Fibroblast of lung (primary cell): ENCODE results near the gene SIPA1L3.

Experiments
- EZH2 ChIP-seq: IDR thresholded peaks from 2 replicates; pipeline ENCODE4 v1.5.1; 2012; ENCODE audit warnings: low read length, control low read depth, mild to moderate bottlenecking; ENCODE audit errors: missing control alignments
- TF ChIP-seq, protein P1 (sequence below), 2 donors: IDR thresholded peaks in 1 of 2; conservative IDR thresholded peaks in 1 of 2; 1 replicate in 1 of 2; 2 replicates in 1 of 2; pipeline ENCODE4 v1.5.1; 2011 to 2012; ENCODE audit warnings: low read length in 2 of 2, control low read depth in 1 of 2, inconsistent platforms in 1 of 2, low read depth in 1 of 2, mild to moderate bottlenecking in 1 of 2

DNA sequence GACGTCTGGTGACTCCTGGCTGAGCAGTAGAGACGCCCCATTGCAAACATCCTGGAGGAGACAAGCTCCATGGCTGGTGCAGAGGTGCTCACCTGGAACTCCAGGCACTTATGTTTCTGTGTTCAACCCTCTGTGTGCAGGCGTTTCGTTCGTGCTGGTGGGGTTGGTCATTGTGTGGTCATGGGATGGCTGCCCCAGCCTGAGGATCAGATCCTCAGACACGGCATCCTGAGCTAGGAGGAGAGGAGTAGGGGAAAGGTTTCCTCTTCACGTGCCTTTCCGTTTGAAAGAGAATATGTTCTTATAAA, 87.8 kb downstream of the SIPA1L3 start:
- TF ChIP-seq, protein P1, sequence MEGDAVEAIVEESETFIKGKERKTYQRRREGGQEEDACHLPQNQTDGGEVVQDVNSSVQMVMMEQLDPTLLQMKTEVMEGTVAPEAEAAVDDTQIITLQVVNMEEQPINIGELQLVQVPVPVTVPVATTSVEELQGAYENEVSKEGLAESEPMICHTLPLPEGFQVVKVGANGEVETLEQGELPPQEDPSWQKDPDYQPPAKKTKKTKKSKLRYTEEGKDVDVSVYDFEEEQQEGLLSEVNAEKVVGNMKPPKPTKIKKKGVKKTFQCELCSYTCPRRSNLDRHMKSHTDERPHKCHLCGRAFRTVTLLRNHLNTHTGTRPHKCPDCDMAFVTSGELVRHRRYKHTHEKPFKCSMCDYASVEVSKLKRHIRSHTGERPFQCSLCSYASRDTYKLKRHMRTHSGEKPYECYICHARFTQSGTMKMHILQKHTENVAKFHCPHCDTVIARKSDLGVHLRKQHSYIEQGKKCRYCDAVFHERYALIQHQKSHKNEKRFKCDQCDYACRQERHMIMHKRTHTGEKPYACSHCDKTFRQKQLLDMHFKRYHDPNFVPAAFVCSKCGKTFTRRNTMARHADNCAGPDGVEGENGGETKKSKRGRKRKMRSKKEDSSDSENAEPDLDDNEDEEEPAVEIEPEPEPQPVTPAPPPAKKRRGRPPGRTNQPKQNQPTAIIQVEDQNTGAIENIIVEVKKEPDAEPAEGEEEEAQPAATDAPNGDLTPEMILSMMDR (conservative IDR thresholded peaks at IDR 0.05 in 1 of 2, IDR thresholded peaks at IDR 0.05 in 1 of 2; ENCODE audit: low read depth in 1 of 2, low read length in 2 of 2) = no peak
- TF ChIP-seq EZH2 = no peak
